Kidney epithelial cell (primary cell): Measurements from ENCODE around the gene SLC13A2. TPM values are rescaled to one million over a fixed set of nuclear protein-coding genes. Genes with fewer than 3 reads are reported as not detected.

Source experiments
- DNase-seq: peaks from one replicate; pipeline ENCODE4 v3.0.0-alpha.2; 2010; ENCODE audit warnings: low read depth
- H3K27me3 ChIP-seq: 2 replicates; pipeline ENCODE4 v1.6.0; 2011; ENCODE audit warnings: low read length; ENCODE audit not compliant: control insufficient read depth, insufficient read depth
- H3K36me3 ChIP-seq: 2 replicates; pipeline ENCODE4 v1.5.1; 2011; ENCODE audit warnings: low read length; ENCODE audit not compliant: control insufficient read depth, insufficient read depth
- H3K4me3 ChIP-seq: 2 replicates; pipeline ENCODE4 v1.5.1; 2011; ENCODE audit warnings: low read depth, mild to moderate bottlenecking, control low read depth, low read length
- total RNA-seq: library from RNA; depleted of rRNA; stranded (reverse); fragments of >200 nt; gene quantifications from 2 replicates; pipeline ENCODE4 v1.2.3, GENCODE V29; 2015
- TF ChIP-seq, protein P1 (sequence below): IDR thresholded peaks from 2 replicates; pipeline ENCODE4 v1.5.1; 2011; ENCODE audit warnings: mild to moderate bottlenecking, moderate library complexity, low read length, control low read depth, inconsistent platforms; ENCODE audit not compliant: insufficient read depth, poor library complexity, severe bottlenecking

The SLC13A2 gene
- total RNA-seq, 1 donor from 2014 or later: not detected

DNA sequence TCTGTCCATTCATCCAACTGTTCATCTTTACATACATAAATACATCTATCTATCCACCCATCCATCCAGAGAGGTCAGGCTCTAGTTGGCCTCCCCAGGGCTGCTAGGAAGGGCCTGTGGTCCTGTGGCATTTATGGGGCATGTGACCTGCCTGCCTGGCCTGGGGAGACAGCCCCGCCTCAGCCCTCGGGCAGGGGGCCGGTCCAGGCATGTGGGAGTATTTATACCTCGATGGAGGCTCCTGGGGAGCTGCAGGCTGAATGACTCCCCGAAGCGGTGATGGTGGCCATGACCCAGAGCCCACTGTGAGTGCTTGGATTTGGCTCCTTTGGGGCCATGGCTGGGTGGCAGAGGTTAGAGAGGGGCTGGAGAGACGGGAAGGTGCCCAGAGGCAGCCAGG is 40.0 kb downstream of the SLC13A2 start:
- Histone ChIP-seq H3K4me3 (no peak overlapping the region), H3K27me3 (peaks cover 34% of the 10 kb centered on the region), H3K36me3 (no peaks in the 10 kb centered on the region)
- TF ChIP-seq, protein P1, sequence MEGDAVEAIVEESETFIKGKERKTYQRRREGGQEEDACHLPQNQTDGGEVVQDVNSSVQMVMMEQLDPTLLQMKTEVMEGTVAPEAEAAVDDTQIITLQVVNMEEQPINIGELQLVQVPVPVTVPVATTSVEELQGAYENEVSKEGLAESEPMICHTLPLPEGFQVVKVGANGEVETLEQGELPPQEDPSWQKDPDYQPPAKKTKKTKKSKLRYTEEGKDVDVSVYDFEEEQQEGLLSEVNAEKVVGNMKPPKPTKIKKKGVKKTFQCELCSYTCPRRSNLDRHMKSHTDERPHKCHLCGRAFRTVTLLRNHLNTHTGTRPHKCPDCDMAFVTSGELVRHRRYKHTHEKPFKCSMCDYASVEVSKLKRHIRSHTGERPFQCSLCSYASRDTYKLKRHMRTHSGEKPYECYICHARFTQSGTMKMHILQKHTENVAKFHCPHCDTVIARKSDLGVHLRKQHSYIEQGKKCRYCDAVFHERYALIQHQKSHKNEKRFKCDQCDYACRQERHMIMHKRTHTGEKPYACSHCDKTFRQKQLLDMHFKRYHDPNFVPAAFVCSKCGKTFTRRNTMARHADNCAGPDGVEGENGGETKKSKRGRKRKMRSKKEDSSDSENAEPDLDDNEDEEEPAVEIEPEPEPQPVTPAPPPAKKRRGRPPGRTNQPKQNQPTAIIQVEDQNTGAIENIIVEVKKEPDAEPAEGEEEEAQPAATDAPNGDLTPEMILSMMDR: no peak
- DNase-seq: no peak

GRCh38 chr17:28514561-28515002 is 41.1 kb downstream of the SLC13A2 start:
- Histone ChIP-seq H3K4me3 (no peak overlapping the region), H3K36me3 (no peaks in the 10 kb centered on the region), H3K27me3 (peaks cover 32% of the 10 kb centered on the region)
- TF ChIP-seq, protein P1: no peak
- no peak for DNase-seq

GRCh38 chr17:28515518-28515917 is 42.1 kb downstream of the SLC13A2 start:
- Histone ChIP-seq H3K27me3 (peaks cover 30% of the 10 kb centered on the region), H3K36me3 (no peaks in the 10 kb centered on the region), H3K4me3 (no peak overlapping the region)
- TF ChIP-seq, protein P1: no peak
- DNase-seq: no peak

DNA sequence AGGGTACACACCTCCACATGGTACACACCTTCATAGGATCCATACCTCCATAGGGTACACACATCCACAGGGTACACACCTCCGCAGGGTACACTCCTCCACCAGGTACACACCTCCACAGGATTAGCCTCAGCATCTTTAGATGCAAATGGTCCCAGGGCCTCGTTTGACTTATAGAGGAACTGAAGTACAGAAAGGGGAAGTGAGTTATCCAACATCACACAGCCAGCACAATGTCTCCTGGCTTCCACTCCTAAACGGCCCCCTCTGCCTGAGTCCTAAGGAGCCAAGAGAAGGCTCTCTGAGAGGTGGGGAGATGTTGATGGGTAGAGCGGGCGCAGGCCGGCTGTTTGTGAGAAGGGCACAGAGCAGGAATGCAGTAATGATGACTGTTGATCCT is 44.7 kb downstream of the SLC13A2 start:
- H3K27me3 ChIP-seq: peaks cover 27% of the 10 kb centered on the region
- H3K36me3 ChIP-seq: no peaks in the 10 kb centered on the region
- no peak overlapping the region for H3K4me3 ChIP-seq
- DNase-seq: no peak
- TF ChIP-seq, protein P1: no peak

DNA sequence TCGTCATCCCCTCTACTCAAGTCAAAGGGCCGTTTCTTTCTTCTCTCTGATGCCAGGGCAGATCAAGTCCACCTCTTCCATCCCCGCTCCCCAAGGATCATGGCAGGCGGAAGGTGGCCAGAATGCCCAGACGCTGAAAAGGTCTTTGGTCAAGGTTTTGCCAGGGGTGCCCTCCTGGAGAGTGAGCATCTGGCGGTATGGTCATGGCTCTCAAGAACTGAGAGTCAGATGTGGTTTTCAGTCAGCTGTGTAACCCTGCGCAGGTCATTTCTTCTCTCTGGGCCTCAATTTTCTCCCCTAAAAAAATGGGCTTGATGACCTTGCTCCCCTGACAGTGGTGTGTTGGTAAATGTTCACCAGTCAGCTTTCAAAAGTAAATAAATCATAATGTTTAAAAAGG is 45.1 kb downstream of the SLC13A2 start:
- no peak overlapping the region for H3K4me3 ChIP-seq
- DNase-seq: no peak
- no peaks in the 10 kb centered on the region for H3K36me3 ChIP-seq
- H3K27me3 ChIP-seq: peaks cover 24% of the 10 kb centered on the region
- TF ChIP-seq, protein P1: no peak

- H3K4me3 ChIP-seq: no peak overlapping the region
- no peaks in the 10 kb centered on the region for H3K36me3 ChIP-seq
- no peak for DNase-seq
- peaks cover 18% of the 10 kb centered on the region for H3K27me3 ChIP-seq
- TF ChIP-seq, protein P1: no peak
Observed at GRCh38 chr17:28519236-28519635, 45.8 kb downstream of the SLC13A2 start.
